ACC112 (cell line): ENCODE measurements around the gene CMTM7.

Experiments
- H2AFZ ChIP-seq: fragments of 200-600 bp; sonication (generic); one replicate; pipeline ENCODE4 v1.6.0; 2017; ENCODE audit warnings: antibody characterized with exemption, low read length; ENCODE audit not compliant: unreplicated experiment
- H3K27ac ChIP-seq: fragments of 200-600 bp; sonication (generic); 2 replicates; pipeline ENCODE4 v1.5.1; 2014; ENCODE audit warnings: low read depth, mild to moderate bottlenecking, antibody characterized with exemption, low read length, moderate library complexity
- H3K27me3 ChIP-seq: fragments of 200-600 bp; sonication (generic); 2 replicates; pipeline ENCODE4 v1.6.1; 2014; ENCODE audit warnings: mild to moderate bottlenecking, antibody characterized with exemption, low read length, moderate library complexity, mixed read lengths; ENCODE audit not compliant: insufficient read depth
- H3K36me3 ChIP-seq: fragments of 200-600 bp; sonication (generic); 2 replicates; pipeline ENCODE4 v1.6.1; 2016; ENCODE audit warnings: mild to moderate bottlenecking, antibody characterized with exemption, low read length, moderate library complexity, mixed read lengths; ENCODE audit not compliant: insufficient read depth
- H3K4me1 ChIP-seq: fragments of 200-600 bp; sonication (generic); one replicate; pipeline ENCODE4 v1.6.1; 2016; ENCODE audit warnings: low read length, mixed read lengths; ENCODE audit not compliant: insufficient read depth, unreplicated experiment, control insufficient read depth
- H3K4me3 ChIP-seq: fragments of 200-600 bp; sonication (generic); 2 replicates; pipeline ENCODE4 v1.5.1; 2014; ENCODE audit warnings: mild to moderate bottlenecking, low read depth, low read length
- H3K79me2 ChIP-seq: fragments of 200-600 bp; sonication (generic); one replicate; pipeline ENCODE4 v1.6.0; 2016; ENCODE audit warnings: low read length; ENCODE audit not compliant: control insufficient read depth, unreplicated experiment, insufficient read depth

CMTM7 gene

DNA sequence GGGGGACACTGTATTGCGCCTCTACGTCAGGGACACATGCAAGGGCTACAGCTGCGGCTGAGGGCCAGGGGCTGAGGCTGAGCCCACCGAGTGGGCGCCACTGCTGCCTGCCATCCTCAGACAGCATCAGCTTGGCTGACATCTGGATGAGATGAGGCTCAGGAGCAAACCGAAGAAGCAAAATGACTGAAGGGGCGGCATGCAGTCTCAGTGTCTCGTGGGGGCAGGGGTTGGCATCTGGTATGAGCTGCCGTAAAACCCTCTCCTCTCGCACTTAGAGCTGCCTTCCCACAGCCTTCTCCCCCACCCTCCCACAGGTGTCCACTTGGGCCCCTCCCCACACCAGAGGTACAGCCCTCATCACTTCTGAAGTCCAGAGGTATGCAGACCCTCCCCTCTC is 24.2 kb upstream of the CMTM7 start:
- Histone ChIP-seq H3K36me3 (no peaks in the 10 kb centered on the region), H3K4me3 (no peak overlapping the region), H3K79me2 (no peaks in the 10 kb centered on the region), H3K4me1 (no peaks in the 10 kb centered on the region), H3K27me3 (no peaks in the 10 kb centered on the region), H2AFZ (no peak overlapping the region), H3K27ac (no peak overlapping the region)

- Histone ChIP-seq H2AFZ (no peak overlapping the region), H3K27me3 (no peaks in the 10 kb centered on the region), H3K4me1 (peaks cover 8% of the 10 kb centered on the region), H3K36me3 (no peaks in the 10 kb centered on the region), H3K27ac (no peak overlapping the region), H3K79me2 (no peaks in the 10 kb centered on the region), H3K4me3 (no peak overlapping the region)
Observed at GRCh38 chr3:32371461-32372212, 20.0 kb upstream of the CMTM7 start.

GRCh38 chr3:32372213-32372490 is 19.5 kb upstream of the CMTM7 start:
- Histone ChIP-seq H2AFZ (no peak overlapping the region), H3K27me3 (no peaks in the 10 kb centered on the region)

GRCh38 chr3:32373276-32373675 is 18.4 kb upstream of the CMTM7 start:
- Histone ChIP-seq H3K27me3 (no peaks in the 10 kb centered on the region), H3K4me1 (peaks cover 8% of the 10 kb centered on the region), H3K27ac (no peak overlapping the region), H3K79me2 (no peaks in the 10 kb centered on the region), H3K36me3 (no peaks in the 10 kb centered on the region), H2AFZ (no peak overlapping the region), H3K4me3 (no peak overlapping the region)

More at GRCh38 chr3:32372213-32372490, 19.5 kb upstream of the CMTM7 start:
- H3K4me1 ChIP-seq = peaks cover 8% of the 10 kb centered on the region
- H3K27ac ChIP-seq = no peak overlapping the region
- H3K4me3 ChIP-seq = no peak overlapping the region
- no peaks in the 10 kb centered on the region for H3K79me2 ChIP-seq
- no peaks in the 10 kb centered on the region for H3K36me3 ChIP-seq

GRCh38 chr3:32373844-32374243 is 17.8 kb upstream of the CMTM7 start:
- Histone ChIP-seq H3K36me3 (no peaks in the 10 kb centered on the region), H2AFZ (no peak overlapping the region), H3K79me2 (no peaks in the 10 kb centered on the region), H3K4me1 (peaks cover 8% of the 10 kb centered on the region), H3K27ac (no peak overlapping the region), H3K27me3 (no peaks in the 10 kb centered on the region), H3K4me3 (no peak overlapping the region)

GRCh38 chr3:32374788-32375595 is 16.7 kb upstream of the CMTM7 start:
- no peak overlapping the region for H2AFZ ChIP-seq
- no peaks in the 10 kb centered on the region for H3K79me2 ChIP-seq
- peaks cover 8% of the 10 kb centered on the region for H3K4me1 ChIP-seq

DNA sequence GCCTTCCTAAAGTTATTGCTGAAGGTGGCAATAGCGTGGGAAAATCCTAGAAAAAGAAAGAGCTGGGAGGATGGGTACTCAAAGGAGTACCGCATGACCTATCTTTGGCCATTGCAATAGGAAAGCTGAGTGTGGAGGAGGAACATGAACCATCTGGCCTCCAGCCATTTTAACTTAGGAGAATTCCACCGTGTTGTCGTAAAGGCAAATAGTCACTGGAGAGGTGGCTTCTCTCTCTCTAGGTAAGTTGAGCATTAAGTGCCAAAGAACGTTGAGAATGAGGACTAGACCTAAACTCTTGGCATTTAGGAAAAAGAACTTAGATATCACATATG is 16.1 kb upstream of the CMTM7 start:
- Histone ChIP-seq H2AFZ (no peak overlapping the region), H3K4me3 (no peak overlapping the region), H3K27me3 (no peaks in the 10 kb centered on the region), H3K36me3 (no peaks in the 10 kb centered on the region), H3K79me2 (no peaks in the 10 kb centered on the region), H3K27ac (no peak overlapping the region), H3K4me1 (peaks cover 8% of the 10 kb centered on the region)

More at GRCh38 chr3:32374788-32375595, 16.7 kb upstream of the CMTM7 start:
- no peaks in the 10 kb centered on the region for H3K36me3 ChIP-seq
- H3K27me3 ChIP-seq = no peaks in the 10 kb centered on the region
- H3K4me3 ChIP-seq = no peak overlapping the region
- no peak overlapping the region for H3K27ac ChIP-seq

DNA sequence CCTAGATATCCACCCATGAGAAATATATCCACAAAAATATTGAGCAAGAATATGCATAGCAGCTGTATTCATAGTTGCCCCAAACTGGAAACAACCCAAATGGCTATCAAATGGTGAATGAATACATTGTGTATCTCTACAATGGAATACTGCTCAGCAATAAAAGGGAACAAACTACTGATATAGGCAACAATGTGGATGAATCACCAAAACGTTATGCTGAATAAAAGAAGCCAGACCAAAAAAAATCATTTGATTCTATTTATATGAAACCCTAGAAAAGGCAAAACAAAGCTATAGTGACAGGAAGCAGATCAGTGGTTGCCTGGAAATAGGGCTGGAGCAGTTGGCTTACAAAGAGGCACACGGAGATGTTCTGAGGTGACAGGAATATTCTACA is 15.5 kb upstream of the CMTM7 start:
- H3K36me3 ChIP-seq = no peaks in the 10 kb centered on the region
- H3K4me3 ChIP-seq = no peak overlapping the region
- no peaks in the 10 kb centered on the region for H3K27me3 ChIP-seq
- no peaks in the 10 kb centered on the region for H3K79me2 ChIP-seq
- H3K27ac ChIP-seq = no peak overlapping the region
- H2AFZ ChIP-seq = no peak overlapping the region
- H3K4me1 ChIP-seq = peaks cover 8% of the 10 kb centered on the region

DNA sequence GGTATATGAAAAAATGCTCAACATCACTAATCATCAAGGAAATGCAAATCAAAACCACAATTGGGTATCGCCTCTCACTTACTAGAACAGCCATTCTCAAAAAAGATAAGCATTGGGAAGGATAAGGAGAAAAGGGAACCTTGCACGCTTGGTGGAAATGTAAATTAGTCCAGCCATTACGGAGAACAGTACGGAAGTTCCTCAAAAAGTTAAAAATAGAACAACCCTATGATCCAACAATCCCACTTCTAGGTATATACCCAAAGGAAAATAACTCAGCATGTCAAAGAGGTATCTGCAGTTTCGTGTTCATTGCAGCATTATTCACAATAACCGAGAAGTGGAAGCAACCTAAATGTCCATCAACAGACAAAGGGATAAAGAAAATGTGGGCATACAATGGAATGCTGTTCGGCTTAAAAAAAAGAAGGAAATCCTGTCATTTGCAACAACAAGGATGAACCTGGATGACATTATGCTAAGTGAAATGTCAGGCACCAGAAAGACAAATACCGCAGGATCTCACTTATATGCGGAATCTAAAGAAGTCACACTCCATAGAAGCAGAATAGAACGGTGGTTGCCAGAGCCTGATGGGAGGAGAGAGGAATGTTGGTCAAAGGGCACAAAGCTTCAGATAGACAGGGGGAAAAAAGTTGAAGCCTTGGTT is 11.7 kb upstream of the CMTM7 start:
- Histone ChIP-seq H3K79me2 (no peaks in the 10 kb centered on the region), H3K36me3 (no peaks in the 10 kb centered on the region)

GRCh38 chr3:32381922-32382321 is 9.7 kb upstream of the CMTM7 start:
- Histone ChIP-seq H3K27me3 (0 out of 2 replicates have a peak, but pooled peaks cover 5% of the 10 kb centered on the region), H3K36me3 (no peaks in the 10 kb centered on the region), H3K4me3 (no peak overlapping the region), H2AFZ (no peak overlapping the region), H3K4me1 (no peaks in the 10 kb centered on the region), H3K79me2 (no peaks in the 10 kb centered on the region), H3K27ac (no peak overlapping the region)

More for the DNA sequence above, 11.7 kb upstream of the CMTM7 start:
- H2AFZ ChIP-seq = no peak overlapping the region
- H3K4me1 ChIP-seq = peaks cover 8% of the 10 kb centered on the region
- no peaks in the 10 kb centered on the region for H3K27me3 ChIP-seq
- H3K27ac ChIP-seq = no peak overlapping the region
- H3K4me3 ChIP-seq = no peak overlapping the region
